ENCODE data around the gene ITPK1. TPM values are rescaled to one million over a fixed set of nuclear protein-coding genes. Genes with fewer than 3 reads are reported as not detected.

The ITPK1 gene
- total RNA-seq, 2 experiments from 2014 or later: 78.5 to 83.5 TPM

DNA sequence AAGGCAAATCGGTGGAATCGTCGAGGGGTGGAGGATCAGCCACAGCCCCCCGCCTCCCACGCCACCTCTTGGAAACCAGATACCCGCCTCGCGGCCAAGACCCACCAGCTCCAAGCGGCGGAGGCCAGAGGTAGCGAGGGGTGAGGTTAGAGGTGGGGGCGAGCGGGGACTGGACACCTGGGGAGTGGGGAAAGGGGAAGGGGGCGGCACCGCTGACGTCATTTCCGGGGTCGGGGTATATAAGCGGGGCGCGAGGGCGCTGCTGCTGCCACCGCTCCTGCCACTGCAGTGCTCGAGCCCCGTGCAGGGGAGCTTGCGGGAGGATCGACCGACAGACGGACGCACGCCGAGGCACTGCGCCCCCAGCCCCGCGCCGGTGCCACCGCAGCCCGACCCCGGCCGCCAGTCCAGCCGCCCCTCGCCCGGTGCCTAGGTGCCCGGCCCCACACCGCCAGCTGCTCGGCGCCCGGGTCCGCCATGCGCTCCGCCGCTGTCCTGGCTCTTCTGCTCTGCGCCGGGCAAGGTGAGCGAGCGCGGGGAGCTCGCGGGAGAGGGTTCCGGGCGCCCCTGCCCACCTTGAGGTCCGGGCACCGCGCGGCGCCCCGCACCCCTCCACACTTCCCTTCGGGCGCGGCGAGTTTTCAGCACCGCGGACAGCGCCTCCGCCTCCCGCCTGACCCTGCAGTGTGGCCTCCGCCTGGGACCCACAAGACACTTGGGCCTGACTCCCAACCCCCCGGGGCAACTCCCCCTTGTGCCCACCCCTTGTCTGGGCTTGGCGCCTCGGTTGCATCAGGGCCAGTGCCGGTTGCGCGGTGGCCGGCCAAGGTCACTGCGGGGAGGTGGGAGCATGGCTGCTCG lies 192.6 kb downstream of the ITPK1 start, which contains the start of gene CHGA:
Gene CHGA (plus strand): TSS at position 268 of the 861 bp plus-strand sequence. CDS start 210 bp downstream, at position 478.
- TF ChIP-seq, protein P1, sequence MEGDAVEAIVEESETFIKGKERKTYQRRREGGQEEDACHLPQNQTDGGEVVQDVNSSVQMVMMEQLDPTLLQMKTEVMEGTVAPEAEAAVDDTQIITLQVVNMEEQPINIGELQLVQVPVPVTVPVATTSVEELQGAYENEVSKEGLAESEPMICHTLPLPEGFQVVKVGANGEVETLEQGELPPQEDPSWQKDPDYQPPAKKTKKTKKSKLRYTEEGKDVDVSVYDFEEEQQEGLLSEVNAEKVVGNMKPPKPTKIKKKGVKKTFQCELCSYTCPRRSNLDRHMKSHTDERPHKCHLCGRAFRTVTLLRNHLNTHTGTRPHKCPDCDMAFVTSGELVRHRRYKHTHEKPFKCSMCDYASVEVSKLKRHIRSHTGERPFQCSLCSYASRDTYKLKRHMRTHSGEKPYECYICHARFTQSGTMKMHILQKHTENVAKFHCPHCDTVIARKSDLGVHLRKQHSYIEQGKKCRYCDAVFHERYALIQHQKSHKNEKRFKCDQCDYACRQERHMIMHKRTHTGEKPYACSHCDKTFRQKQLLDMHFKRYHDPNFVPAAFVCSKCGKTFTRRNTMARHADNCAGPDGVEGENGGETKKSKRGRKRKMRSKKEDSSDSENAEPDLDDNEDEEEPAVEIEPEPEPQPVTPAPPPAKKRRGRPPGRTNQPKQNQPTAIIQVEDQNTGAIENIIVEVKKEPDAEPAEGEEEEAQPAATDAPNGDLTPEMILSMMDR (IDR thresholded peaks at IDR 0.05): no peak
- peak; percentile 71 for ATAC-seq
- Mint-ChIP-seq H3K4me3 (no peak within 1 kb of the TSS), H3K9me3 (no peaks in the 10 kb centered on the region), H3K36me3 (ENCODE audit: low read depth) (no peaks in the 10 kb centered on the region), H3K27me3 (peaks cover 37% of the 10 kb centered on the region), H3K27ac (no peak within 1 kb of the TSS), H3K4me1 (ENCODE audit: low read depth) (peaks cover 3% of the 10 kb centered on the region)
- peak; percentile 56 for DNase-seq
- POLR2A ChIA-PET: interaction anchor here (1.8 kb wide), 1 partner anchor 10 kb away, joined by 4 read pairs; no protein-coding TSS in a partner anchor
- intact Hi-C loops (cut with micrococcal nuclease): no loop called here
- CTCF ChIA-PET: no interaction called here

DNA sequence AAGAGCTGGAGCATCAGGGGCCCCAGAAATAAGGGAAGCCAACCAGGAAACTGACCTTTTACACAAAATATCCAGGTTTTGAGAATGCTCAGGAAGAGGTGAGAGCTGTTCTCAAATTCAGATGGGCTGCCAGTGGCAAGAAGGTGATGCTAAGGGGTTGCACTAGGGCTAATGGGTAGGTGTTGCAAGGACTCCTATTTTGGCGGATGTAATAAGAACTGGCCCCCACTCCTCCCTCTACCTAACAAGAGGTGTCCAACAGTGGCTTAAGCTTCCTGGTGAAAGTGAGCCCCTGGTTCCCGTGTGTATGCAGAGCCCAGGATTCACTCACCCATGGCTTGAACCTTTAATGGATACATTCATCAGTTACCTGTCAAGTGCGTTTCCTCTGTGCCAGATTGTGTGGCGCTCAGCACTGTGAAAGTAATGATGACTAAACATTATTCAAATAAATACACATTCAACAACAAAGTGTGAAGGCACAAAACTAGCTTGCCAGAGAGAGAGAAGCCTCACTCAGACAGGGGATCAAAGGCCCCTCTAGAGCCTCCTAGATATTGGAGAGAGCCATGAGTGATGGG lies 193.5 kb downstream of the ITPK1 start:
- DNase-seq (no peak), ATAC-seq (no peak)
- intact Hi-C loops (cut with micrococcal nuclease): no loop called here
- H3K4me3 Mint-ChIP-seq: no peak overlapping the region
- H3K36me3 Mint-ChIP-seq (ENCODE audit: low read depth): no peaks in the 10 kb centered on the region
- POLR2A ChIA-PET: interaction anchor here (1.8 kb wide), 1 partner anchor 9 kb away, joined by 4 read pairs; no protein-coding TSS in a partner anchor
- peaks cover 38% of the 10 kb centered on the region for H3K27me3 Mint-ChIP-seq
- CTCF ChIA-PET: no interaction called here
- TF ChIP-seq, protein P1 (IDR thresholded peaks at IDR 0.05): no peak
- H3K4me1 Mint-ChIP-seq (ENCODE audit: low read depth): peaks cover 3% of the 10 kb centered on the region
- no peaks in the 10 kb centered on the region for H3K9me3 Mint-ChIP-seq
- no peak overlapping the region for H3K27ac Mint-ChIP-seq

DNA sequence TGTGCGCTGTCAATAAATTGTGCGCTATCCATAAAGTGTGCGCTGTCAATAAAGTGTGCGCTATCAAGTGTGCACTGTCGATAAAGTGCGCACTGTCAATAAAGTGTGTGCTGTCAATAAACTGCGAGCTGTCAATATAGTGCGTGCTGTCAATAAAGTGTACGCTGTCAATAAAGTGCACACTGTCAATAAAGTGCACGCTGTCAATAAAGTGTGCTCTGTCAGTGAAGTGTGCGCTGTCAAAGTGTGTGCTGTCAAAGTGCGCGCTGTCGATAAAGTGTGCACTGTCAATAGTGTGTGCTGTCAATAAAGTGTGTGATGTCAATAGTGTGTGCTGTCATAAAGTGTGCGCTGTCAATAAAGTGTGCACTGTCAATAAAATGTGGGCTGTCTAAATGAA lies 195.7 kb downstream of the ITPK1 start:
- Mint-ChIP-seq H3K36me3 (ENCODE audit: low read depth) (no peaks in the 10 kb centered on the region), H3K4me3 (no peak overlapping the region), H3K27me3 (peaks cover 34% of the 10 kb centered on the region), H3K9me3 (no peaks in the 10 kb centered on the region), H3K27ac (no peak overlapping the region), H3K4me1 (ENCODE audit: low read depth) (peaks cover 3% of the 10 kb centered on the region)
- intact Hi-C loops (cut with micrococcal nuclease): no loop called here
- ChIA-PET POLR2A (interaction anchor here (1.5 kb wide), 1 partner anchor 14 kb away, joined by 4 read pairs; no protein-coding TSS in a partner anchor), CTCF (no interaction called here)
- ATAC-seq (no peak), DNase-seq (no peak)
- TF ChIP-seq, protein P1 (IDR thresholded peaks at IDR 0.05): no peak

DNA sequence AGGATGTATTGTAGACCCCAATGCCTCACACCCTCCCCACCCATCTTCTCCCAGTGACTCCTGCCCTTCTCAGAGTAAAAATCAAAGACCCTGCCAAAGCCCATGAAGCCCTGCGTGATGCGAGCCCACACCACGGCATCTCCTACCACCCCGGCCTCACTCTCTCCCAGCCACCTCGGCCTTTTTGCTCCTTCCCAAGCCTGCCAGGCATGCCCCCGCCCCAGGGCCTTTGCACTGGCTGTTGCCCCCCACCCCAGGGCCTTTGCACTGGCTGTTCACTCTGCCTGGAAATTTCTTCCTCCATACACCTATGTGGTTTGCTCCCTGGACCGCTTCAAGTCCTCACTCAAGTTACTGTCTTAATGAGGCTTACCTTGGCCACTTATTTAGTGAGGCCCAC lies 197.8 kb downstream of the ITPK1 start:
- intact Hi-C loops (cut with micrococcal nuclease): no loop called here
- Mint-ChIP-seq H3K36me3 (ENCODE audit: low read depth) (no peaks in the 10 kb centered on the region), H3K27ac (no peak overlapping the region), H3K4me1 (ENCODE audit: low read depth) (peaks cover 3% of the 10 kb centered on the region), H3K27me3 (peaks cover 30% of the 10 kb centered on the region), H3K4me3 (no peak overlapping the region), H3K9me3 (no peaks in the 10 kb centered on the region)
- DNase-seq (no peak), ATAC-seq (no peak)
- TF ChIP-seq, protein P1 (IDR thresholded peaks at IDR 0.05): no peak
- ChIA-PET POLR2A (no interaction called here), CTCF (no interaction called here)
